Activated CD4-positive, alpha-beta T cell treated with anti-CD3 and anti-CD28 coated beads, Interleukin-10, Interleukin-2, amounts not matched to agents 100 ng/mL and 50 ng/mL, durations not matched to agents 16 hours and 8 hours (primary cell): ENCODE results near the gene PAPOLA.

ENCODE experiments used
- DNase-seq: peaks from one replicate; pipeline ENCODE4 v3.0.0-alpha.2; 2020

Gene PAPOLA

GRCh38 chr14:96587823-96588385 lies 85.7 kb downstream of the PAPOLA start:
- DNase-seq = no peak

- DNase-seq = no peak
Measured at GRCh38 chr14:96588410-96589257, 86.5 kb downstream of the PAPOLA start.

- no peak for DNase-seq
Measured at GRCh38 chr14:96589577-96589976, 87.4 kb downstream of the PAPOLA start.

GRCh38 chr14:96590190-96590864 lies 88.1 kb downstream of the PAPOLA start:
- DNase-seq = no peak

- DNase-seq = peak; percentile 81
Measured at GRCh38 chr14:96592591-96593386, 90.6 kb downstream of the PAPOLA start.

GRCh38 chr14:96594961-96595360 lies 92.8 kb downstream of the PAPOLA start:
- no peak for DNase-seq

GRCh38 chr14:96597680-96598079 lies 95.5 kb downstream of the PAPOLA start:
- DNase-seq = no peak

GRCh38 chr14:96598332-96598928 lies 96.2 kb downstream of the PAPOLA start:
- no peak for DNase-seq

GRCh38 chr14:96599076-96599475 lies 96.9 kb downstream of the PAPOLA start:
- no peak for DNase-seq

- DNase-seq = no peak
Measured at GRCh38 chr14:96602186-96602585, 100.0 kb downstream of the PAPOLA start.

- DNase-seq = no peak
Measured at GRCh38 chr14:96603350-96604255, 101.4 kb downstream of the PAPOLA start.

GRCh38 chr14:96614481-96614881 lies 112.3 kb downstream of the PAPOLA start:
- no peak for DNase-seq

- no peak for DNase-seq
Measured at GRCh38 chr14:96616161-96616721, 114.1 kb downstream of the PAPOLA start.
